ENCODE data around the gene MICALL2.

The MICALL2 gene

GRCh38 chr7:1466524-1467271, 7.4 kb upstream of the MICALL2 start:
- H3K27ac ChIP-seq, result no peak overlapping the region
- no peak for TF ChIP-seq CTCF (IDR thresholded peaks at IDR 0.05)
- no peak for TF ChIP-seq ZFX (IDR thresholded peaks at IDR 0.05; ENCODE audit: borderline replicate concordance)

GRCh38 chr7:1464694-1465093, 5.4 kb upstream of the MICALL2 start:
- TF ChIP-seq CTCF (IDR thresholded peaks at IDR 0.05) (no peak), ZFX (IDR thresholded peaks at IDR 0.05; ENCODE audit: borderline replicate concordance) (no peak)
- H3K27ac ChIP-seq, result no peak overlapping the region

GRCh38 chr7:1463676-1464223, 4.5 kb upstream of the MICALL2 start:
- no peak for TF ChIP-seq CTCF (IDR thresholded peaks at IDR 0.05)
- TF ChIP-seq ZFX (IDR thresholded peaks at IDR 0.05; ENCODE audit: borderline replicate concordance), result no peak
- no peak overlapping the region for H3K27ac ChIP-seq

- H3K27ac ChIP-seq, result peak overlapping the region; percentile 54
- no peak for TF ChIP-seq CTCF (IDR thresholded peaks at IDR 0.05)
- no peak for TF ChIP-seq ZFX (IDR thresholded peaks at IDR 0.05; ENCODE audit: borderline replicate concordance)
These were observed 2.5 kb upstream of the MICALL2 start for GRCh38 chr7:1461646-1462375.

GRCh38 chr7:1460821-1461645, 1.8 kb upstream of the MICALL2 start:
- TF ChIP-seq CTCF (IDR thresholded peaks at IDR 0.05) (no peak), ZFX (IDR thresholded peaks at IDR 0.05; ENCODE audit: borderline replicate concordance) (no peak)
- peak overlapping the region; percentile 54 for H3K27ac ChIP-seq

- H3K27ac ChIP-seq, result peak overlapping the region; percentile 54
- TF ChIP-seq CTCF (IDR thresholded peaks at IDR 0.05), result no peak
- TF ChIP-seq ZFX (IDR thresholded peaks at IDR 0.05; ENCODE audit: borderline replicate concordance), result no peak
These were observed 900 bp upstream of the MICALL2 start for GRCh38 chr7:1459920-1460820.

Data from 22Rv1 (cell line).